Stomach (tissue), 4 donors: Measurements from ENCODE around the gene ABTB2.

ENCODE experiments used
- CTCF ChIP-seq, 7 experiments: fragments of 450-650 bp in 4 of 7; fragments of 200-600 bp in 3 of 7; sonication (generic) in 3 of 7; IDR thresholded peaks; one replicate each; pipeline ENCODE4 v1.5.1; 2016 to 2019; ENCODE audit warnings: antibody characterized with exemption in 7 of 7, control low read depth in 2 of 7, mild to moderate bottlenecking in 1 of 7
- EP300 ChIP-seq: sonication (generic); formaldehyde crosslinking; IDR thresholded peaks from one replicate; pipeline ENCODE4 v1.6.1; 2017; ENCODE audit warnings: antibody characterized with exemption

DNA sequence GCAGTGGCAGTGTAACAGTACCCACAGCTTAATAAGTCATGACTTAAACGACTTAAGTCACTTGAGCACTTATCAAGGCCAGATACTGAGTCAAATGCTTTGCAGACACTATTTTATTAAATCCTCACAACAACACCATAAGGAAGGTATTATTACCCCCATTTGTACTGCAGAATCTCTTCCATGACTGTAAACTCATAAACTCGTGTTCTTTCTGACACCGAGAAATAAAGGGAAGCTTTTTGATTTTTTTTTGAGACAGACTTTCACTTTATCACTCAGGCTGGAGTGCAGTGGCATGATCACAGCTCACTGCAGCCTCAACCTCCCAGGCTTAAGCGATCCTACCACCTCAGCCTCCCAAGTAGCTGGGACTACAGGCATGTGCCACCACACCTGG, 103.8 kb downstream of the ABTB2 start:
- TF ChIP-seq CTCF (IDR thresholded peaks at IDR 0.05) (no peak), EP300 (no peak)
